Sigmoid colon (tissue), 7 donors: ENCODE data around the gene EVL. TPM values are rescaled to one million over a fixed set of nuclear protein-coding genes. Genes with fewer than 3 reads are reported as not detected.
A peak's percentile ranks its signal among the peaks of the same experiment; 100 is the strongest.
"Not testable (repeated sequence)": the region's sequence is repeated elsewhere in the genome, so short reads cannot be mapped to it uniquely, and the experiment has no call there.

ENCODE experiments used
- DNase-seq: peaks from one replicate; pipeline ENCODE4 v3.0.0-alpha.2; 2019
- H3K27ac ChIP-seq, 4 donors: fragments of 200-600 bp; sonication (generic); one replicate each; pipeline ENCODE4 v1.5.1; 2016 to 2019; ENCODE audit warnings: mild to moderate bottlenecking in 1 of 4
- H3K27me3 ChIP-seq, 3 donors: fragments of 200-600 bp; sonication (generic); one replicate each; pipeline ENCODE4 v1.5.1; 2019; ENCODE audit warnings: mild to moderate bottlenecking in 1 of 3
- H3K36me3 ChIP-seq, 4 donors: fragments of 200-600 bp; sonication (generic); one replicate each; pipeline ENCODE4 v1.5.1; 2016 to 2019
- H3K4me1 ChIP-seq, 4 donors: fragments of 200-600 bp; sonication (generic); one replicate each; pipeline ENCODE4 v1.5.1; 2017 to 2019
- H3K4me3 ChIP-seq, 4 donors: fragments of 200-600 bp; sonication (generic); one replicate each; pipeline ENCODE4 v1.5.1; 2017 to 2019; ENCODE audit warnings: mild to moderate bottlenecking in 2 of 4, moderate library complexity in 1 of 4
- H3K9me3 ChIP-seq, 4 donors: fragments of 200-600 bp in 3 of 4; sonication (generic) in 3 of 4; one replicate each; pipeline versions ENCODE4 v1.5.1 to v1.6.1; 2013 to 2019
- CTCF ChIP-seq, 4 experiments: fragments of 450-650 bp in 3 of 4; fragments of 200-600 bp in 1 of 4; IDR thresholded peaks; one replicate each; pipeline ENCODE4 v1.5.1; 2016 to 2019; ENCODE audit warnings: antibody characterized with exemption in 4 of 4, mild to moderate bottlenecking in 3 of 4, moderate library complexity in 2 of 4
- EP300 ChIP-seq, 4 donors: sonication (generic); formaldehyde crosslinking; IDR thresholded peaks; one replicate each; pipeline ENCODE4 v1.6.1; 2017; ENCODE audit warnings: antibody characterized with exemption in 4 of 4
- POLR2A ChIP-seq, 2 donors: fragments of 450-650 bp; IDR thresholded peaks; one replicate each; pipeline ENCODE4 v1.6.1; 2016; ENCODE audit warnings: antibody characterized with exemption in 2 of 2, mild to moderate bottlenecking in 2 of 2, moderate library complexity in 2 of 2
- POLR2AphosphoS5 ChIP-seq, 4 donors: sonication (generic); formaldehyde crosslinking; IDR thresholded peaks; one replicate each; pipeline ENCODE4 v1.6.1; 2017; ENCODE audit warnings: antibody characterized with exemption in 4 of 4
- WGBS, 2 donors: extraction: QIAGEN DNeasy Blood & Tissue Kit; methylation state at CpG; one replicate each; pipeline ENCODE4 v1.1.7; 2013; 5-methylcytosine and 5-hydroxymethylcytosine counted together
- intact Hi-C: fragments of 100-400 bp; cut with DNase I; formaldehyde crosslinking; loops from one replicate; pipeline ENCODE4 v1.15.1; 2023
- polyA plus RNA-seq, 3 donors: library from polyadenylated mRNA; stranded (reverse); fragments of 200-250 nt; gene quantifications; one replicate each; pipeline ENCODE4 v1.2.3, GENCODE V29; 2013
- total RNA-seq, 4 donors: library from RNA; depleted of rRNA; stranded (reverse); fragments of >200 nt; gene quantifications; one replicate each; pipeline ENCODE4 v1.1.0, GENCODE V29; 2016
- donor health status: healthy with polysubstance abuse.
- donor health status: Bipolar disorder and iron deficiency.
- donor health status: healthy.

EVL gene
- total and polyA plus RNA-seq, 7 donors = 6.5 to 100 (median 27.5) TPM

- Histone ChIP-seq H3K4me3 (no peak overlapping the region), H3K36me3 (no peaks in the 10 kb centered on the region), H3K9me3 (peaks cover 0 to 6% (median 5%) of the 10 kb centered on the region in 4 donors), H3K27me3 (peaks cover 4 to 58% (median 21%) of the 10 kb centered on the region in 3 donors), H3K4me1 (peaks cover 0 to 1% (median under 1%) of the 10 kb centered on the region in 4 donors), H3K27ac (no peak overlapping the region)
- 87 to 89% methylated on average over 6 of the region's 6 CpGs for WGBS, 2 donors
- no peak for DNase-seq
- TF ChIP-seq POLR2A (IDR thresholded peaks at IDR 0.05) (no peak), POLR2AphosphoS5 (IDR thresholded peaks at IDR 0.05) (no peak), EP300 (IDR thresholded peaks at IDR 0.05) (no peak), CTCF (IDR thresholded peaks at IDR 0.05) (no peak)
- intact Hi-C loops = no loop called here
Observed at GRCh38 chr14:100153560-100153959, 88.3 kb downstream of the EVL start.

GRCh38 chr14:100155049-100155621 lies 89.9 kb downstream of the EVL start:
- H3K9me3 ChIP-seq = peaks cover 0 to 6% (median 5%) of the 10 kb centered on the region in 4 donors
- no peak overlapping the region for H3K27ac ChIP-seq
- WGBS, 2 donors = 27 to 59% methylated on average over 8 of the region's 8 CpGs
- peaks cover 0 to 16% (median 15%) of the 10 kb centered on the region in 4 donors for H3K4me1 ChIP-seq
- TF ChIP-seq CTCF (IDR thresholded peaks at IDR 0.05) = peak in 1 of 4 experiments; percentile 20
- TF ChIP-seq EP300 (IDR thresholded peaks at IDR 0.05) = no peak
- no peak for TF ChIP-seq POLR2A (IDR thresholded peaks at IDR 0.05)
- no peak for TF ChIP-seq POLR2AphosphoS5 (IDR thresholded peaks at IDR 0.05)
- H3K4me3 ChIP-seq = no peak overlapping the region
- H3K36me3 ChIP-seq = no peaks in the 10 kb centered on the region
- DNase-seq = no peak
- H3K27me3 ChIP-seq = peaks cover 19 to 70% (median 37%) of the 10 kb centered on the region in 3 donors
- intact Hi-C loops = no loop called here

GRCh38 chr14:100155756-100156616 lies 90.8 kb downstream of the EVL start:
- peaks cover 0 to 6% (median 5%) of the 10 kb centered on the region in 4 donors for H3K9me3 ChIP-seq
- no peak for DNase-seq
- H3K27me3 ChIP-seq = peaks cover 26 to 70% (median 42%) of the 10 kb centered on the region in 3 donors
- no peaks in the 10 kb centered on the region for H3K36me3 ChIP-seq
- intact Hi-C loops = no loop called here
- H3K4me3 ChIP-seq = no peak overlapping the region
- H3K4me1 ChIP-seq = peaks cover 0 to 16% (median 15%) of the 10 kb centered on the region in 4 donors
- no peak overlapping the region for H3K27ac ChIP-seq
- TF ChIP-seq POLR2AphosphoS5 (IDR thresholded peaks at IDR 0.05) (no peak), EP300 (IDR thresholded peaks at IDR 0.05) (no peak), CTCF (IDR thresholded peaks at IDR 0.05) (no peak), POLR2A (IDR thresholded peaks at IDR 0.05) (no peak)
- 15 to 60% methylated on average over 12 of the region's 12 CpGs for whole genome bisulfite sequencing, 2 donors

GRCh38 chr14:100156776-100157175 lies 91.6 kb downstream of the EVL start:
- Histone ChIP-seq H3K27ac (no peak overlapping the region), H3K27me3 (peaks cover 26 to 67% (median 41%) of the 10 kb centered on the region in 3 donors), H3K4me1 (peaks cover 0 to 16% (median 15%) of the 10 kb centered on the region in 4 donors), H3K9me3 (peaks cover 0 to 6% (median 5%) of the 10 kb centered on the region in 4 donors), H3K36me3 (no peaks in the 10 kb centered on the region), H3K4me3 (no peak overlapping the region)
- TF ChIP-seq EP300 (IDR thresholded peaks at IDR 0.05) (no peak), POLR2AphosphoS5 (IDR thresholded peaks at IDR 0.05) (no peak), CTCF (IDR thresholded peaks at IDR 0.05) (no peak), POLR2A (IDR thresholded peaks at IDR 0.05) (no peak)
- intact Hi-C loops = no loop called here
- DNase-seq = no peak
- WGBS, 2 donors = 37 to 74% methylated on average over 6 of the region's 6 CpGs

GRCh38 chr14:100157548-100158232 lies 92.5 kb downstream of the EVL start:
- WGBS, 2 donors = 76 to 86% methylated on average over 16 of the region's 16 CpGs

More at GRCh38 chr14:100157548-100158232, 92.5 kb downstream of the EVL start:
- H3K36me3 ChIP-seq, H3K9me3 ChIP-seq, DNase-seq, H3K27ac ChIP-seq, H3K4me3 ChIP-seq, intact Hi-C loops: not testable (repeated sequence)
- H3K27me3 ChIP-seq = peaks cover 26 to 60% (median 41%) of the 10 kb centered on the region in 3 donors
- H3K4me1 ChIP-seq = peaks cover 0 to 16% (median 15%) of the 10 kb centered on the region in 4 donors
